ENCODE data around the gene NID2.

Gene NID2

GRCh38 chr14:52043690-52044089 lies 25.2 kb downstream of the NID2 start:
- no peak overlapping the region for H3K4me3 ChIP-seq (replicated peaks; ENCODE audit: low read depth, low read length)
- TF ChIP-seq, protein P1, sequence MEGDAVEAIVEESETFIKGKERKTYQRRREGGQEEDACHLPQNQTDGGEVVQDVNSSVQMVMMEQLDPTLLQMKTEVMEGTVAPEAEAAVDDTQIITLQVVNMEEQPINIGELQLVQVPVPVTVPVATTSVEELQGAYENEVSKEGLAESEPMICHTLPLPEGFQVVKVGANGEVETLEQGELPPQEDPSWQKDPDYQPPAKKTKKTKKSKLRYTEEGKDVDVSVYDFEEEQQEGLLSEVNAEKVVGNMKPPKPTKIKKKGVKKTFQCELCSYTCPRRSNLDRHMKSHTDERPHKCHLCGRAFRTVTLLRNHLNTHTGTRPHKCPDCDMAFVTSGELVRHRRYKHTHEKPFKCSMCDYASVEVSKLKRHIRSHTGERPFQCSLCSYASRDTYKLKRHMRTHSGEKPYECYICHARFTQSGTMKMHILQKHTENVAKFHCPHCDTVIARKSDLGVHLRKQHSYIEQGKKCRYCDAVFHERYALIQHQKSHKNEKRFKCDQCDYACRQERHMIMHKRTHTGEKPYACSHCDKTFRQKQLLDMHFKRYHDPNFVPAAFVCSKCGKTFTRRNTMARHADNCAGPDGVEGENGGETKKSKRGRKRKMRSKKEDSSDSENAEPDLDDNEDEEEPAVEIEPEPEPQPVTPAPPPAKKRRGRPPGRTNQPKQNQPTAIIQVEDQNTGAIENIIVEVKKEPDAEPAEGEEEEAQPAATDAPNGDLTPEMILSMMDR (IDR thresholded peaks at IDR 0.05; ENCODE audit: low read depth, low read length, missing control alignments): peak; percentile 54
- DNase-seq (ENCODE audit: extremely low read depth, low read depth): no peak

DNA sequence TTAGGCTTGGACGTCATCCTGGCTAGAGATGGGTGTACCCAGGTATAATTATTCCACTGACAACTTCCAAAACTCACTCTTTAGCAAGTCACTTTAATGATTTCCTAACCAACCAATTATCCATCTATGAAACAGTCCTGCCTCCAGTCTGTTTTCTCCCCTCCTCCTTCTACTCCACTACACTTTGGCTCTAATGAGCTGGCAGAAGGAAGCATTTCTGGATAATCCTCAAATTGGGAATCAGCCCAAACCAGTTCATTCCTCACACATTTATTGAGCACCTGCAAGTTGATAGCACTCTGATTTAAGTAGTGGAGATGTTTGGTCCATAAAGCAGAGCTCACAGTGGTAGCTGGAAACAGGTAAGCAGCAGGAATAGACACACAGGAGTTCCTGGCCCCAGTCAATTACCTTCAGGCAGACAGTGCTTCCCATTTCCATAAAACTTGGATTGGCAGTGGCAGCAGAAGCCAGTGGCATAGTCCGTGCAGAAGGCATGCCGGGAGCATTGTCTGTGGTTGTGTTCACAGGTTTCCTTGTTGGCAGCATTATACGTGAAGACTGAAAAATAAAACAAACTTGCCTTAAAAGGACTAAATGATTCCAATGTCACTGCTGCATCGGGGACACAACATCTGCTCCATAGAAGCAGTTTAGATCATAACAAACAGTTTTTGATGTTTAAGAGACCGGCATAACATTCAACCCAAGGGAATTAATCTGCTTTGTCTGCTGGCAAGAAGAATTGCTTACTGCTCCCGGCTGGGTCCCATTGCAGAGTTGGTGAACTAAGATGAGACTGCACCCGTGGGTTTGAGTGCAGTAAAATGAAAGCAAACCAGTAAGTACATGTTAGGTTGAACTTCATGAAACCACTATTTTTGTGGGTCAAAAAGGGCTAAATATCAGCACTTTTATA lies 26.2 kb downstream of the NID2 start:
- no peak overlapping the region for H3K4me3 ChIP-seq (replicated peaks; ENCODE audit: low read depth, low read length)
- TF ChIP-seq, protein P1 (IDR thresholded peaks at IDR 0.05; ENCODE audit: low read depth, low read length, missing control alignments): no peak
- DNase-seq (ENCODE audit: extremely low read depth, low read depth): no peak

DNA sequence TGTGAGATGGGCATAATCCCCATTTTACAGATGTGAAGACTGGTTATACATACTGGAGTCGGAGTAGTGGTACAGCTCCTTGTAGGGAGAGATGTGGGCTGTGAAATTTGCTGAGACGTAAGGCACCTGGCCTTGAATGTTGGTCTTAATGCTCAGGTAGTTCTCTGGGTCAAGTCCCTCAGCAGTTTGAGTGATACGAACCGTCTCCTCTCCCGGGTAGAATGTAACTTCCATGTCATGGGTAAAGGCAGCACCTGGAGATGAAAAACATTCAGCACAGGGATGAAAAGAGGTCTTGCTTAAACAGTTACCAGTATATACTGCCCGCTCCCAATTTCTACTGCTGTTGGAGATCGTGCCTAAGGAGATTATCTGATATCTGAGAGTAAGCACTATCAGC lies 28.3 kb downstream of the NID2 start:
- TF ChIP-seq, protein P1 (IDR thresholded peaks at IDR 0.05; ENCODE audit: low read depth, low read length, missing control alignments): no peak
- no peak for DNase-seq (ENCODE audit: extremely low read depth, low read depth)
- no peak overlapping the region for H3K4me3 ChIP-seq (replicated peaks; ENCODE audit: low read depth, low read length)

- no peak overlapping the region for H3K4me3 ChIP-seq (replicated peaks; ENCODE audit: low read depth, low read length)
- TF ChIP-seq, protein P1 (IDR thresholded peaks at IDR 0.05; ENCODE audit: low read depth, low read length, missing control alignments): no peak
- no peak for DNase-seq (ENCODE audit: extremely low read depth, low read depth)
Observed at GRCh38 chr14:52039124-52039815, 29.6 kb downstream of the NID2 start.

GRCh38 chr14:52033101-52033642 lies 35.7 kb downstream of the NID2 start:
- TF ChIP-seq, protein P1 (IDR thresholded peaks at IDR 0.05; ENCODE audit: low read depth, low read length, missing control alignments): no peak
- H3K4me3 ChIP-seq (replicated peaks; ENCODE audit: low read depth, low read length): no peak overlapping the region
- peak; percentile 75 for DNase-seq (ENCODE audit: extremely low read depth, low read depth)

GRCh38 chr14:52032204-52032801 lies 36.6 kb downstream of the NID2 start:
- no peak for DNase-seq (ENCODE audit: extremely low read depth, low read depth)
- H3K4me3 ChIP-seq (replicated peaks; ENCODE audit: low read depth, low read length): no peak overlapping the region
- TF ChIP-seq, protein P1 (IDR thresholded peaks at IDR 0.05; ENCODE audit: low read depth, low read length, missing control alignments): no peak
